WTC11 (cell line): Measurements from ENCODE around the gene TUBB4B. TPM values are rescaled to one million over a fixed set of nuclear protein-coding genes. Genes with fewer than 3 reads are reported as not detected.

Experiments used
- AR ChIP-seq: fragments of 250-450 bp; sonication (Bioruptor Pico); IDR thresholded peaks from 2 replicates; pipeline ENCODE4 v1.9.0; 2021; ENCODE audit warnings: mild to moderate bottlenecking
- CREB1 ChIP-seq: sonication (generic); formaldehyde crosslinking; IDR thresholded peaks from 2 replicates; pipeline ENCODE4 v1.8.0; 2023; ENCODE audit warnings: mild to moderate bottlenecking, missing genetic modification reagents
- FOXK1 ChIP-seq: sonication (generic); formaldehyde crosslinking; IDR thresholded peaks from 2 replicates; pipeline ENCODE4 v1.8.0; 2022; ENCODE audit warnings: mild to moderate bottlenecking, moderate library complexity, missing genetic modification reagents
- FOXP4 ChIP-seq: sonication (generic); formaldehyde crosslinking; IDR thresholded peaks from 2 replicates; pipeline ENCODE4 v1.8.0; 2022; ENCODE audit warnings: mild to moderate bottlenecking, missing genetic modification reagents
- GABPB1 ChIP-seq: sonication (generic); formaldehyde crosslinking; IDR thresholded peaks from 2 replicates; pipeline ENCODE4 v1.8.1; 2023; ENCODE audit warnings: mild to moderate bottlenecking, missing genetic modification reagents
- GRHL2 ChIP-seq: fragments of 250-450 bp; sonication (Bioruptor Pico); IDR thresholded peaks from 2 replicates; pipeline ENCODE4 v1.8.0; 2022; ENCODE audit warnings: mild to moderate bottlenecking, moderate library complexity; ENCODE audit not compliant: insufficient replicate concordance, severe bottlenecking
- GTF2I ChIP-seq: fragments of 250-450 bp; sonication (Bioruptor Pico); conservative IDR thresholded peaks from 2 replicates; pipeline ENCODE4 v1.4.0; 2021; ENCODE audit warnings: mild to moderate bottlenecking
- HMGA2 ChIP-seq: fragments of 250-450 bp; sonication (Bioruptor Pico); IDR thresholded peaks from 2 replicates; pipeline ENCODE4 v1.4.0; 2021; ENCODE audit warnings: mild to moderate bottlenecking, moderate library complexity
- HMGXB4 ChIP-seq: sonication (generic); formaldehyde crosslinking; IDR thresholded peaks from 2 replicates; pipeline ENCODE4 v1.8.1; 2023; ENCODE audit warnings: mild to moderate bottlenecking, moderate library complexity, missing genetic modification reagents
- IRF1 ChIP-seq: sonication (generic); formaldehyde crosslinking; IDR thresholded peaks from 2 replicates; pipeline ENCODE4 v1.8.0; 2023; ENCODE audit warnings: missing genetic modification reagents
- JAZF1 ChIP-seq: fragments of 250-450 bp; sonication (Bioruptor Pico); IDR thresholded peaks from 2 replicates; pipeline ENCODE4 v1.9.0; 2021; ENCODE audit warnings: moderate library complexity, mild to moderate bottlenecking, inconsistent platforms
- JUN ChIP-seq: sonication (generic); formaldehyde crosslinking; IDR thresholded peaks from 2 replicates; pipeline ENCODE4 v1.8.0; 2023; ENCODE audit warnings: mild to moderate bottlenecking, missing genetic modification reagents
- MLX ChIP-seq: sonication (generic); formaldehyde crosslinking; IDR thresholded peaks from 2 replicates; pipeline ENCODE4 v1.8.1; 2023; ENCODE audit warnings: mild to moderate bottlenecking, missing genetic modification reagents, moderate library complexity
- MXD4 ChIP-seq: fragments of 250-450 bp; sonication (Bioruptor Pico); IDR thresholded peaks from 2 replicates; pipeline ENCODE4 v1.8.0; 2021; ENCODE audit warnings: mild to moderate bottlenecking, moderate library complexity, borderline replicate concordance
- NFATC4 ChIP-seq: fragments of 250-450 bp; sonication (Bioruptor Pico); IDR thresholded peaks from 2 replicates; pipeline ENCODE4 v1.9.0; 2021; ENCODE audit warnings: mild to moderate bottlenecking
- NFYB ChIP-seq: sonication (generic); formaldehyde crosslinking; conservative IDR thresholded peaks from 2 replicates; pipeline ENCODE4 v1.8.0; 2022; ENCODE audit warnings: low read depth, missing genetic modification reagents
- NR1H2 ChIP-seq: sonication (generic); formaldehyde crosslinking; IDR thresholded peaks from 2 replicates; pipeline ENCODE4 v1.9.0; 2021; ENCODE audit warnings: mild to moderate bottlenecking, moderate library complexity, missing genetic modification reagents
- NR2C2 ChIP-seq: sonication (generic); formaldehyde crosslinking; IDR thresholded peaks from 2 replicates; pipeline ENCODE4 v1.8.0; 2022; ENCODE audit warnings: mild to moderate bottlenecking, missing genetic modification reagents
- NR3C1 ChIP-seq: sonication (generic); formaldehyde crosslinking; conservative IDR thresholded peaks from 2 replicates; pipeline ENCODE4 v1.8.1; 2023; ENCODE audit warnings: low read depth, mild to moderate bottlenecking, missing genetic modification reagents
- SP1 ChIP-seq: sonication (generic); formaldehyde crosslinking; conservative IDR thresholded peaks from 2 replicates; pipeline ENCODE4 v1.8.1; 2022; ENCODE audit warnings: missing genetic modification reagents
- TEAD4 ChIP-seq: sonication (generic); formaldehyde crosslinking; IDR thresholded peaks from 2 replicates; pipeline ENCODE4 v1.8.0; 2022; ENCODE audit warnings: mild to moderate bottlenecking, missing genetic modification reagents
- ZBTB21 ChIP-seq: sonication (generic); formaldehyde crosslinking; IDR thresholded peaks from 2 replicates; pipeline ENCODE4 v1.8.1; 2023; ENCODE audit warnings: mild to moderate bottlenecking, missing genetic modification reagents, borderline replicate concordance
- ZMAT4 ChIP-seq: fragments of 250-450 bp; sonication (Bioruptor Pico); IDR thresholded peaks from 2 replicates; pipeline ENCODE4 v1.9.0; 2021; ENCODE audit warnings: mild to moderate bottlenecking
- ZNF121 ChIP-seq: sonication (generic); formaldehyde crosslinking; IDR thresholded peaks from 2 replicates; pipeline ENCODE4 v1.8.0; 2023; ENCODE audit warnings: missing genetic modification reagents
- ZNF532 ChIP-seq: fragments of 250-450 bp; sonication (Bioruptor Pico); IDR thresholded peaks from 2 replicates; pipeline ENCODE4 v1.9.0; 2021; ENCODE audit warnings: mild to moderate bottlenecking, borderline replicate concordance
- ZSCAN18 ChIP-seq: fragments of 250-450 bp; sonication (Bioruptor Pico); IDR thresholded peaks from 2 replicates; pipeline ENCODE4 v2.1.2; 2022; ENCODE audit warnings: mild to moderate bottlenecking, moderate library complexity
- total RNA-seq: library from RNA; stranded (reverse); gene quantifications from 3 replicates; pipeline ENCODE4 v1.2.3, GENCODE V29; 2021

TUBB4B gene
- total RNA-seq, 1 experiment from 2014 or later: 375 TPM

GRCh38 chr9:137240841-137241489 is at the start of gene TUBB4B (continued):
- no peak for TF ChIP-seq AR (CRISPR knock-in tag)
- no peak for TF ChIP-seq TEAD4 (CRISPR knock-in tag)
- no peak for TF ChIP-seq GRHL2 (CRISPR knock-in tag)
- TF ChIP-seq HMGXB4 (CRISPR knock-in tag): no peak
- no peak for TF ChIP-seq ZMAT4
- TF ChIP-seq MLX (CRISPR knock-in tag): no peak
- no peak for TF ChIP-seq NFATC4 (CRISPR knock-in tag)
- no peak for TF ChIP-seq ZNF121 (CRISPR knock-in tag)
- TF ChIP-seq CREB1 (CRISPR knock-in tag): no peak
- no peak for TF ChIP-seq IRF1 (CRISPR knock-in tag)
- peak; percentile 66; the same call in 1 of the 2 replicates for TF ChIP-seq GABPB1
- TF ChIP-seq NR2C2 (CRISPR knock-in tag): no peak
- TF ChIP-seq HMGA2 (CRISPR knock-in tag): peak; percentile 52
- TF ChIP-seq FOXK1 (CRISPR knock-in tag): peak; percentile 85; the same call in 1 of the 2 replicates
- no peak for TF ChIP-seq ZBTB21 (CRISPR knock-in tag)
- no peak for TF ChIP-seq MXD4 (CRISPR knock-in tag)
- TF ChIP-seq JUN (CRISPR knock-in tag): peak; percentile 61; the same call in 1 of the 2 replicates
- no peak for TF ChIP-seq ZSCAN18 (CRISPR knock-in tag)
- peak; percentile 72 for TF ChIP-seq SP1
- TF ChIP-seq NR3C1: no peak
- TF ChIP-seq GTF2I (CRISPR knock-in tag): no peak
- peak; percentile 100 for TF ChIP-seq NFYB (CRISPR knock-in tag)
- peak; percentile 22; the same call in 1 of the 2 replicates for TF ChIP-seq ZNF532 (CRISPR knock-in tag)
- TF ChIP-seq JAZF1 (CRISPR knock-in tag): no peak
- peak; percentile 62; the same call in 1 of the 2 replicates for TF ChIP-seq FOXP4 (CRISPR knock-in tag)
- TF ChIP-seq NR1H2: no peak
